GM12878 (cell line): ENCODE data around the gene DGKE. TPM values are rescaled to one million over a fixed set of nuclear protein-coding genes. Genes with fewer than 3 reads are reported as not detected.

Experiments
- ATAC-seq: fragments of 200-7000 bp; cut with Tn5 transposase; 3 replicates; pipeline ENCODE4 v1.9.1; 2020; ENCODE audit warnings: mild to moderate bottlenecking, moderate library complexity
- BruUV-seq: library from RNA; stranded (reverse); fragments of 400-500 nt; replicated peaks from 2 replicates; lab custom pipeline; 2021; lab: Mats Ljungman, UMichigan
- CTCF ChIA-PET: fragments of 300-600 bp; sonication (Branson Sonifier 250); formaldehyde crosslinking; extraction: SDS; loops from one replicate; lab custom pipeline; 2021; ENCODE audit warnings: inconsistent platforms; lab: Yijun Ruan, JAX
- POLR2A ChIA-PET: fragments of 350-600 bp; formaldehyde crosslinking; extraction: SDS; loops from one replicate; lab custom pipeline; 2021; ENCODE audit warnings: inconsistent platforms; lab: Charles Lee
- RAD21 ChIA-PET: fragments of 300-600 bp; sonication (Branson Sonifier 250); formaldehyde crosslinking; loops from one replicate; lab custom pipeline; 2023; ENCODE audit warnings: antibody characterized with exemption; ENCODE audit not compliant: unreplicated experiment; lab: Charles Lee
- SMC1A ChIA-PET: fragments of 300-600 bp; sonication (Branson Sonifier 250); formaldehyde crosslinking; loops from one replicate; lab custom pipeline; 2023; ENCODE audit not compliant: unreplicated experiment, uncharacterized antibody; lab: Charles Lee
- DNase-seq: peaks from one replicate; pipeline ENCODE4 v3.0.0-alpha.2; 2011; ENCODE audit warnings: low read depth, low spot score
- FAIRE-seq: peaks from 3 replicates; lab custom pipeline; 2011; peaks lifted over from hg19 to GRCh38; lab: Jason Lieb, UNC
- H2AFZ ChIP-seq: 2 replicates; pipeline ENCODE4 v1.6.0; 2011; ENCODE audit warnings: low read depth, low read length, control low read depth; ENCODE audit not compliant: control insufficient read depth
- H3K27ac ChIP-seq: 2 replicates; pipeline ENCODE4 v1.5.1; 2011; ENCODE audit warnings: control low read depth; ENCODE audit not compliant: control insufficient read depth, insufficient read depth
- H3K27me3 ChIP-seq, 2 experiments: replicated peaks in 1 of 2; 2 replicates each; pipeline versions ENCODE4 v1.6.0 to v1.6.1; 2011; ENCODE audit warnings: low read length in 1 of 2; ENCODE audit not compliant: control insufficient read depth in 2 of 2, insufficient read depth in 2 of 2
- H3K36me3 ChIP-seq, 2 experiments: 2 replicates each; pipeline ENCODE4 v1.5.1; 2011; ENCODE audit warnings: low read length in 1 of 2; ENCODE audit not compliant: control insufficient read depth in 2 of 2, insufficient read depth in 2 of 2
- H3K4me1 ChIP-seq: 2 replicates; pipeline ENCODE4 v1.6.1; 2011; ENCODE audit warnings: mild to moderate bottlenecking, low read length, moderate library complexity, mixed read lengths; ENCODE audit not compliant: control insufficient read depth, insufficient read depth
- H3K4me2 ChIP-seq: 2 replicates; pipeline ENCODE4 v1.6.0; 2011; ENCODE audit warnings: control low read depth; ENCODE audit not compliant: control insufficient read depth, insufficient read depth
- H3K4me3 ChIP-seq: fragments of 200-600 bp; sonication (generic); 2 replicates; pipeline ENCODE4 v1.5.1; 2016
- H3K79me2 ChIP-seq: 2 replicates; pipeline ENCODE4 v1.6.0; 2011; ENCODE audit warnings: low read length; ENCODE audit not compliant: control insufficient read depth, insufficient read depth
- H3K9ac ChIP-seq: 2 replicates; pipeline ENCODE4 v1.8.0; 2011; ENCODE audit warnings: low read length, control low read depth, mixed read lengths; ENCODE audit not compliant: control insufficient read depth, insufficient read depth
- H3K9me3 ChIP-seq: replicated peaks from 3 replicates; pipeline ENCODE4 v1.5.1; 2011; ENCODE audit warnings: mild to moderate bottlenecking, low read length; ENCODE audit not compliant: control insufficient read depth, insufficient read depth
- H4K20me1 ChIP-seq: 2 replicates; pipeline ENCODE4 v1.6.0; 2011; ENCODE audit not compliant: control insufficient read depth, insufficient read depth
- CUX1 ChIP-seq: IDR thresholded peaks from 2 replicates; pipeline ENCODE4 v1.6.1; 2012; ENCODE audit warnings: improper control_type of control experiment, low read depth, low read length; ENCODE audit not compliant: insufficient replicate concordance
- HCFC1 ChIP-seq: fragments of 150-350 bp; IDR thresholded peaks from 2 replicates; pipeline ENCODE4 v1.6.1; 2014; ENCODE audit warnings: low read length
- IRF5 ChIP-seq: fragments of 450-650 bp; IDR thresholded peaks from 2 replicates; pipeline ENCODE4 v1.6.1; 2017; ENCODE audit warnings: borderline replicate concordance
- MTA2 ChIP-seq: fragments of 450-650 bp; IDR thresholded peaks from 2 replicates; pipeline ENCODE4 v1.6.1; 2016; ENCODE audit warnings: low read depth, mild to moderate bottlenecking, moderate library complexity
- NR2C1 ChIP-seq: fragments of 450-650 bp; IDR thresholded peaks from 2 replicates; pipeline ENCODE4 v1.6.1; 2017; ENCODE audit warnings: antibody characterized with exemption, mild to moderate bottlenecking, moderate library complexity
- POLR2AphosphoS5 ChIP-seq: IDR thresholded peaks from 2 replicates; pipeline ENCODE4 v1.6.1; 2011; ENCODE audit warnings: mild to moderate bottlenecking, low read length, inconsistent platforms
- RAD51 ChIP-seq: fragments of 450-650 bp; IDR thresholded peaks from 2 replicates; pipeline ENCODE4 v1.6.1; 2016; ENCODE audit warnings: moderate library complexity, mild to moderate bottlenecking, inconsistent platforms
- WRNIP1 ChIP-seq: IDR thresholded peaks from 2 replicates; pipeline ENCODE4 v1.6.1; 2011; ENCODE audit warnings: low read depth, low read length, improper control_type of control experiment, borderline replicate concordance
- WGBS: methylation state at CpG from one replicate; pipeline ENCODE4 v1.1.6; 2016; ENCODE audit warnings: low lambda C conversion rate; ENCODE audit not compliant: insufficient replicate concordance, insufficient coverage; ENCODE audit errors: missing lambda C conversion rate; 5-methylcytosine and 5-hydroxymethylcytosine counted together
- in situ Hi-C: fragments of 300-500 bp; cut with MboI; formaldehyde crosslinking; loops from 9 replicates; pipeline ENCODE4 v1.14.3; 2018; ENCODE audit warnings: mixed read lengths
- intact Hi-C: fragments of 100-400 bp; cut with micrococcal nuclease; formaldehyde crosslinking; loops from one replicate; pipeline ENCODE4 v1.14.2; 2022; ENCODE audit not compliant: unreplicated experiment
- polyA plus RNA-seq, 11 experiments: library from polyadenylated mRNA; depleted of rRNA in 4 of 11; unstranded in 6 of 11; stranded (reverse) in 5 of 11; fragments of >200 nt; fragmentation: Nextera tagmentation in 4 of 11; fragmentation: Illumina TruSeq in 1 of 11; extraction: Ambion mirVana in 4 of 11; extraction: Trizol in 1 of 11; gene quantifications; 1 replicate in 1 of 11; 2 replicates in 10 of 11; pipeline versions ENCODE4 v1.2.1 to v1.2.3, GENCODE V29; 2011 to 2016; ENCODE audit warnings: inconsistent platforms in 2 of 11, missing spikeins in 2 of 11, low read depth in 1 of 11
- total RNA-seq, 4 experiments: library from RNA; depleted of rRNA in 3 of 4; stranded (reverse); fragments of >200 nt in 3 of 4; fragmentation: Illumina TruSeq in 1 of 4; extraction: Trizol in 1 of 4; gene quantifications; 2 replicates each; pipeline versions ENCODE4 v1.2.1 to v1.2.3, GENCODE V29; 2013 to 2021
- TF ChIP-seq, protein P1 (sequence below): fragments of 450-650 bp; IDR thresholded peaks from 2 replicates; pipeline ENCODE4 v1.6.1; 2017; ENCODE audit warnings: antibody characterized with exemption, mild to moderate bottlenecking, moderate library complexity

The DGKE gene
- total and polyA plus RNA-seq, 10 of the 15 experiments (the other 5 are each of a cell fraction or from before 2014, with no cell fraction given), result 2.8 to 18.0 (median 11.6) TPM

GRCh38 chr17:56909742-56910508 lies 76.0 kb downstream of the DGKE start:
- H4K20me1 ChIP-seq, result peaks cover 22% of the 10 kb centered on the region
- ChIA-PET CTCF (interaction anchor here (0.5 to 1.8 kb wide), 5 partner anchors 19 to 678 kb away, joined by 3 to 5 read pairs (median 3); no protein-coding TSS in a partner anchor), POLR2A (interaction anchor here (0.5 to 1.7 kb wide), 6 partner anchors 11 to 1097 kb away, joined by 3 to 6 read pairs (median 4); no protein-coding TSS in a partner anchor), SMC1A (interaction anchor here (0.7 to 3.4 kb wide), 6 partner anchors 11 to 96 kb away, joined by 3 to 15 read pairs (median 3); no protein-coding TSS in a partner anchor), RAD21 (interaction anchor here (1.1 to 1.3 kb wide), 3 partner anchors 72 to 101 kb away, joined by 3 to 4 read pairs (median 3); no protein-coding TSS in a partner anchor)
- in situ Hi-C loops, result no loop called here
- WGBS, result 30% methylated on average over 6 of the region's 6 CpGs
- H3K9me3 ChIP-seq, result no peaks in the 10 kb centered on the region
- no TSS peak for BruUV-seq
- intact Hi-C loops, result loop anchor here (2.0 kb wide), 1 partner anchor 77 kb away; the partner anchor contains the start of gene C17orf67
- FAIRE-seq (no peak), ATAC-seq (peak; percentile 1), DNase-seq (no peak)
- H3K27me3 ChIP-seq, result no peaks in the 10 kb centered on the region
- peaks cover 6 to 22% of the 10 kb centered on the region in 2 experiments for H3K36me3 ChIP-seq
- H3K27ac ChIP-seq, result peak overlapping the region; percentile 21; the same call in 1 of the 2 replicates
- peaks cover 24% of the 10 kb centered on the region for H3K4me1 ChIP-seq
- H3K9ac ChIP-seq, result peak overlapping the region; percentile 49; the same call in 1 of the 2 replicates
- H3K4me2 ChIP-seq, result peak overlapping the region; percentile 83
- H3K79me2 ChIP-seq, result peaks cover 93% of the 10 kb centered on the region
- peak overlapping the region; percentile 79 for H3K4me3 ChIP-seq
- no peak overlapping the region for H2AFZ ChIP-seq
- TF ChIP-seq MTA2 (no peak), RAD51 (0 out of 2 replicates have a peak, but pooled peaks have one; percentile 31), POLR2AphosphoS5 (no peak), NR2C1 (peak; percentile 37; the same call in 1 of the 2 replicates), CUX1 (no peak), HCFC1 (no peak), IRF5 (no peak), WRNIP1 (no peak)
- TF ChIP-seq, protein P1, sequence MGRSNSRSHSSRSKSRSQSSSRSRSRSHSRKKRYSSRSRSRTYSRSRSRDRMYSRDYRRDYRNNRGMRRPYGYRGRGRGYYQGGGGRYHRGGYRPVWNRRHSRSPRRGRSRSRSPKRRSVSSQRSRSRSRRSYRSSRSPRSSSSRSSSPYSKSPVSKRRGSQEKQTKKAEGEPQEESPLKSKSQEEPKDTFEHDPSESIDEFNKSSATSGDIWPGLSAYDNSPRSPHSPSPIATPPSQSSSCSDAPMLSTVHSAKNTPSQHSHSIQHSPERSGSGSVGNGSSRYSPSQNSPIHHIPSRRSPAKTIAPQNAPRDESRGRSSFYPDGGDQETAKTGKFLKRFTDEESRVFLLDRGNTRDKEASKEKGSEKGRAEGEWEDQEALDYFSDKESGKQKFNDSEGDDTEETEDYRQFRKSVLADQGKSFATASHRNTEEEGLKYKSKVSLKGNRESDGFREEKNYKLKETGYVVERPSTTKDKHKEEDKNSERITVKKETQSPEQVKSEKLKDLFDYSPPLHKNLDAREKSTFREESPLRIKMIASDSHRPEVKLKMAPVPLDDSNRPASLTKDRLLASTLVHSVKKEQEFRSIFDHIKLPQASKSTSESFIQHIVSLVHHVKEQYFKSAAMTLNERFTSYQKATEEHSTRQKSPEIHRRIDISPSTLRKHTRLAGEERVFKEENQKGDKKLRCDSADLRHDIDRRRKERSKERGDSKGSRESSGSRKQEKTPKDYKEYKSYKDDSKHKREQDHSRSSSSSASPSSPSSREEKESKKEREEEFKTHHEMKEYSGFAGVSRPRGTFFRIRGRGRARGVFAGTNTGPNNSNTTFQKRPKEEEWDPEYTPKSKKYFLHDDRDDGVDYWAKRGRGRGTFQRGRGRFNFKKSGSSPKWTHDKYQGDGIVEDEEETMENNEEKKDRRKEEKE, result no peak
